Measurements from ENCODE around the gene CARS2. TPM values are rescaled to one million over a fixed set of nuclear protein-coding genes. Genes with fewer than 3 reads are reported as not detected.

Gene CARS2
- total and polyA plus RNA-seq, 2 of the 8 experiments (the other 6 are each of a cell fraction or from before 2014, with no cell fraction given), result 47.7 to 55.9 TPM

GRCh38 chr13:110627351-110627750 is 78.6 kb downstream of the CARS2 start:
- Histone ChIP-seq H4K8ac (ENCODE audit: extremely low read depth, insufficient read depth, low read length) (no peak overlapping the region), H3K79me2 (ENCODE audit: control insufficient read depth in 1 of 2, insufficient read depth in 2 of 2, low read length in 2 of 2) (peaks cover 3 to 73% of the 10 kb centered on the region in 2 experiments), H2BK12ac (ENCODE audit: low read depth, low read length) (no peak overlapping the region), H4K20me1 (replicated peaks in 1 of 2; ENCODE audit: control insufficient read depth in 1 of 2, insufficient read depth in 2 of 2, low read length in 2 of 2) (peaks cover 9 to 30% of the 10 kb centered on the region in 2 experiments), H3K79me1 (ENCODE audit: low read depth, low read length) (peaks cover 13% of the 10 kb centered on the region), H3K4me1 (replicated peaks in 1 of 4; ENCODE audit: control insufficient read depth in 3 of 4, insufficient read depth in 4 of 4, low read length in 3 of 4) (no peaks in the 10 kb centered on the region; a peak in 1 of 7 replicates), H3K14ac (ENCODE audit: insufficient read length) (no peak overlapping the region), H2BK120ac (replicated peaks; ENCODE audit: low read depth, low read length) (no peak overlapping the region), H3K23me2 (ENCODE audit: low read depth, low read length) (no peaks in the 10 kb centered on the region), H3K9me3 (ENCODE audit: insufficient read depth in 2 of 2, low read depth in 1 of 2, low read length in 1 of 2) (no peaks in the 10 kb centered on the region), H3K27me3 (replicated peaks in 1 of 4; ENCODE audit: control insufficient read depth in 3 of 4, extremely low read depth in 1 of 4, insufficient read depth in 3 of 4, low read length in 3 of 4) (no peaks in the 10 kb centered on the region), H3K4me3 (ENCODE audit: extremely low read depth in 1 of 4, insufficient read depth in 2 of 4, low read depth in 3 of 4, low read length in 4 of 4) (no peak overlapping the region), H3K56ac (replicated peaks; ENCODE audit: insufficient read length, low read depth, low read length) (no peak overlapping the region), H3K23ac (ENCODE audit: insufficient read length) (no peak overlapping the region), H3K36me3 (ENCODE audit: control insufficient read depth in 2 of 4, insufficient read depth in 4 of 4, low read length in 3 of 4) (peaks cover 0 to 8% (median 5%) of the 10 kb centered on the region in 4 experiments; a peak in 5 of 8 replicates), H2AFZ (ENCODE audit: low read length) (no peak overlapping the region), H3K18ac (ENCODE audit: extremely low read depth, low read length) (no peak overlapping the region), H3K4ac (replicated peaks; ENCODE audit: insufficient read length, low read depth, low read length) (no peak overlapping the region), H2BK15ac (ENCODE audit: low read length) (no peak overlapping the region), H3K9ac (replicated peaks in 1 of 4; ENCODE audit: extremely low read depth in 1 of 4, low read depth in 3 of 4, low read length in 3 of 4) (no peak overlapping the region), H4K91ac (replicated peaks; ENCODE audit: insufficient read length, low read length) (no peak overlapping the region), H2BK5ac (ENCODE audit: low read depth, low read length) (no peak overlapping the region), H2AK5ac (ENCODE audit: low read depth, low read length) (no peak overlapping the region), H4K5ac (ENCODE audit: insufficient read length, low read depth, low read length) (no peak overlapping the region), H3K27ac (ENCODE audit: low read depth, low read length) (no peak overlapping the region), H3K4me2 (ENCODE audit: insufficient read depth in 1 of 2, low read depth in 2 of 2, low read length in 2 of 2) (no peak overlapping the region), H2BK20ac (ENCODE audit: low read length) (no peak overlapping the region)
- DNase-seq (ENCODE audit: low read depth in 1 of 2, low spot score in 2 of 2) (no peak), FAIRE-seq (no peak)
- 89% methylated on average over 8 of the region's 8 CpGs; no CpG with 5 or more reads in 1 of the 2 experiments for WGBS, 2 experiments (ENCODE audit: extremely low coverage in 1 of 2, insufficient coverage in 1 of 2, insufficient read length in 1 of 2, insufficient replicate concordance in 2 of 2, low coverage in 1 of 2, low lambda C conversion rate in 2 of 2, missing lambda C conversion rate in 1 of 2)
- POLR2A ChIA-PET (ENCODE audit: partially characterized antibody), result interaction anchor here (0.8 kb wide), 1 partner anchor 17 kb away, joined by 3 read pairs; no protein-coding TSS in a partner anchor
- CTCF ChIA-PET (ENCODE audit: partially characterized antibody), result interaction anchor here (2.2 kb wide), 1 partner anchor 12 kb away, joined by 8 read pairs; no protein-coding TSS in a partner anchor
- TF ChIP-seq KDM5A (IDR thresholded peaks at IDR 0.05; ENCODE audit: low read length) (no peak), CEBPB (IDR thresholded peaks at IDR 0.05; ENCODE audit: low read depth, low read length) (no peak), RFX5 (IDR thresholded peaks at IDR 0.05; ENCODE audit: borderline replicate concordance, low read depth, low read length) (no peak), ATF2 (IDR thresholded peaks at IDR 0.05; ENCODE audit: low read length) (no peak), RAD21 (IDR thresholded peaks at IDR 0.05 in 1 of 2, conservative IDR thresholded peaks at IDR 0.05 in 1 of 2; ENCODE audit: low read depth in 2 of 2, low read length in 2 of 2) (no peak), EP300 (IDR thresholded peaks at IDR 0.05; ENCODE audit: borderline replicate concordance in 1 of 2, low read depth in 2 of 2, low read length in 2 of 2) (no peak), MAX (IDR thresholded peaks at IDR 0.05) (no peak), SIRT6 (IDR thresholded peaks at IDR 0.05; ENCODE audit: low read length) (no peak), FOSL1 (IDR thresholded peaks at IDR 0.05; ENCODE audit: insufficient read depth, low read depth, low read length) (no peak), GTF2F1 (IDR thresholded peaks at IDR 0.05; ENCODE audit: borderline replicate concordance, low read depth, low read length) (no peak), SP2 (IDR thresholded peaks at IDR 0.05; ENCODE audit: low read length) (no peak)

Data from H1 (cell line).